ENCODE results near the gene ISM1.

Gene ISM1

GRCh38 chr20:13301596-13301995 lies 80.5 kb downstream of the ISM1 start:
- Histone ChIP-seq H3K9ac (no peak overlapping the region), H3K4me3 (no peak overlapping the region), H3K9me3 (no peaks in the 10 kb centered on the region), H4K20me1 (no peaks in the 10 kb centered on the region), H3K4me2 (no peak overlapping the region), H3K27me3 (no peaks in the 10 kb centered on the region), H3K27ac (no peak overlapping the region), H3K4me1 (peaks cover 33% of the 10 kb centered on the region), H3K36me3 (no peaks in the 10 kb centered on the region)
- no peak for TF ChIP-seq Cebpa-rat (IDR thresholded peaks at IDR 0.05)

- no peak overlapping the region for H3K27ac ChIP-seq
- H3K9me3 ChIP-seq, result no peaks in the 10 kb centered on the region
- H4K20me1 ChIP-seq, result no peaks in the 10 kb centered on the region
- no peaks in the 10 kb centered on the region for H3K36me3 ChIP-seq
- no peak overlapping the region for H3K4me3 ChIP-seq
- H3K4me1 ChIP-seq, result peaks cover 21% of the 10 kb centered on the region
- no peak overlapping the region for H3K9ac ChIP-seq
- no peak for TF ChIP-seq Cebpa-rat (IDR thresholded peaks at IDR 0.05)
- no peaks in the 10 kb centered on the region for H3K27me3 ChIP-seq
- H3K4me2 ChIP-seq, result no peak overlapping the region
Measured at GRCh38 chr20:13302647-13303450, 81.8 kb downstream of the ISM1 start.

DNA sequence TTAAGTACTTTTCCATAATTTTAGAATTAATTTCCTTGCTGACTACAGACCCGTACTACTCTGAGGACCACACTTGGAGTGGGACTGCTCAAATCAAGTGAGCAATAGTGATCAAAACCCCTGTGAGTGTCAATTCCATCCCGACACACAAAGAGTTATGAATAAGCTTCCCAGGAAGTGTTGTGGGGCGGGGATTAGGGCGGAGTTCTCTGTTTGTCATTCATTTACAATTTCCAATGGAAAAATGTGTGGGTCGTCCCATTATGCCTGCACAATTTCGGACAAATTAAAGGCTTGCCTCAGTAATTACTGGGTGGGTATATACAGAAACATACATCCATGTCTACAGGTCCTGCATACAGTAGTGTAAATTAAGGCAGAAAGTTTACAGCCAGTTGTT lies 84.2 kb downstream of the ISM1 start:
- no peak overlapping the region for H3K4me2 ChIP-seq
- H3K4me1 ChIP-seq, result 0 out of 2 replicates have a peak, but pooled peaks cover 5% of the 10 kb centered on the region
- H4K20me1 ChIP-seq, result no peaks in the 10 kb centered on the region
- H3K27me3 ChIP-seq, result no peaks in the 10 kb centered on the region
- no peaks in the 10 kb centered on the region for H3K36me3 ChIP-seq
- no peak overlapping the region for H3K4me3 ChIP-seq
- H3K9me3 ChIP-seq, result no peaks in the 10 kb centered on the region
- no peak overlapping the region for H3K27ac ChIP-seq
- no peak overlapping the region for H3K9ac ChIP-seq
- no peak for TF ChIP-seq Cebpa-rat (IDR thresholded peaks at IDR 0.05)

DNA sequence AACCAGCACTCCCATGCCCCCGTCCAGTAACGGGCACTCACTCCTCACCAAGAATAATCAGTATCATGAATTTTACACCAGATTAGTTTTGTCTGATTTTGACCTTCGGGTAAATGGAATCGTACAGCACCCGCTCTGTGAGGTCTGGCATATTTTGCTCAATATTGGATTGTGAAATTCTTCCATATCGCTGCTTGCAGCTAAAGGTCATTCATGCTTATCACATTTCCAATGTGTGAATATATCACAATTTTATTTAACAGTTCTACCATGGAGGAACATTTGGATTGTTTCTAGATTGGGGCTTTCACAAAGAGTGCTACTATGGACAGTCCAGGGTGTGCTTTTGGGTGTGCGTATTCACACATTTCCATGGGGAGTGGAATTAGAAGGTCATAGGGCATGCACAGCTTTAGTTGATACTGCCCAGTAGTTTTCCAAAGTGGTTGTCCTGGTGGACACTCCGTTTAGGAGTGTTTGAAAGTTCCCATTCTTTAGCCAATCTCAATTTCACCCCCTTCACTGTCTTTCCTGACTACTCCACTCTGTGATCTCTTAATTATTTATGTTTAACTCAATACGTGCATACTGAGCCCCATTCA lies 86.6 kb downstream of the ISM1 start:
- no peak for TF ChIP-seq Cebpa-rat (IDR thresholded peaks at IDR 0.05)
- Histone ChIP-seq H3K9ac (no peak overlapping the region), H3K27ac (no peak overlapping the region), H3K4me2 (no peak overlapping the region), H4K20me1 (no peaks in the 10 kb centered on the region), H3K9me3 (no peaks in the 10 kb centered on the region), H3K4me1 (no peaks in the 10 kb centered on the region), H3K36me3 (no peaks in the 10 kb centered on the region), H3K4me3 (no peak overlapping the region), H3K27me3 (no peaks in the 10 kb centered on the region)

DNA sequence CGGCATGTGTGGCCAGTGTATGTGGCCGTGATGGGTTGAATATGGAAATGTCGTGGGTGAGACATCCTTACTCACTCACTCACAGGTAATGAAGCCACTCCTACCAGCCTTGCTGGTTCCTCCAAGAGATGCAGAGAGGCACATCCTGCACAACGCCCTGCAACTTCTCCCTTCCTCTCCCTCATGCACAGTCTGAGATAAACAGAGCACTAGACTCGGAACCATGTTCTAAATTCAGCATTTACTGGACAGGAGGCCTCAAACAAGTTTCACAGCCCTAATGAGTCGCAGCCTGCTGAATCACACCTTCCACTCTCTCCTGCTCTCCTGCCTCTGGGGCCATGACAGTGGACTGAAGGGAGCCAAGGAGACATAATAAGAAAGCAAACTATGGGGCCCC lies 91.2 kb downstream of the ISM1 start:
- Histone ChIP-seq H3K4me2 (no peak overlapping the region), H3K4me1 (no peaks in the 10 kb centered on the region), H3K36me3 (no peaks in the 10 kb centered on the region), H3K9ac (no peak overlapping the region), H3K27me3 (no peaks in the 10 kb centered on the region), H3K27ac (no peak overlapping the region), H3K4me3 (no peak overlapping the region), H4K20me1 (no peaks in the 10 kb centered on the region), H3K9me3 (no peaks in the 10 kb centered on the region)
- TF ChIP-seq Cebpa-rat (IDR thresholded peaks at IDR 0.05), result no peak

DNA sequence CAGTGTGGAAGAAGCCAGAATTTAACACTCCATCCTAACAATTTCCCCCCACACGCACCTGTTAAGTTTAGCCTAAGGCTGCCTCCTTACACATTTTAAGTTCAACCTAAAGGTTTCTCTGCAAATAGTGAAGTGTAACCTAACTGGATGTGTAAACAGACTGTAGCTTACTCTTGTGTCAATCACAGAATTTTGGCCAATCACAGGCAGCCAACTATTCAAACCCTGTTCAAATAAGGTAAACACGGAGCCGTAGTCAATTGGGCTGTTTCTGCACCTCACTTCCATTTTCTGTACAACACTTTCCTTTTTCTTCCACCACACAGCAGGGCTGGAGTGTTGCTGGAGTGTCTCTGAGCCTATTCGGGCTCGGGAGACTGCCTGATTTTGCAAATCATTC lies 92.1 kb downstream of the ISM1 start:
- no peak overlapping the region for H3K27ac ChIP-seq
- no peaks in the 10 kb centered on the region for H3K36me3 ChIP-seq
- no peaks in the 10 kb centered on the region for H3K9me3 ChIP-seq
- no peak for TF ChIP-seq Cebpa-rat (IDR thresholded peaks at IDR 0.05)
- no peaks in the 10 kb centered on the region for H4K20me1 ChIP-seq
- no peak overlapping the region for H3K4me2 ChIP-seq
- no peak overlapping the region for H3K4me3 ChIP-seq
- H3K27me3 ChIP-seq, result no peaks in the 10 kb centered on the region
- H3K4me1 ChIP-seq, result no peaks in the 10 kb centered on the region
- H3K9ac ChIP-seq, result no peak overlapping the region

DNA sequence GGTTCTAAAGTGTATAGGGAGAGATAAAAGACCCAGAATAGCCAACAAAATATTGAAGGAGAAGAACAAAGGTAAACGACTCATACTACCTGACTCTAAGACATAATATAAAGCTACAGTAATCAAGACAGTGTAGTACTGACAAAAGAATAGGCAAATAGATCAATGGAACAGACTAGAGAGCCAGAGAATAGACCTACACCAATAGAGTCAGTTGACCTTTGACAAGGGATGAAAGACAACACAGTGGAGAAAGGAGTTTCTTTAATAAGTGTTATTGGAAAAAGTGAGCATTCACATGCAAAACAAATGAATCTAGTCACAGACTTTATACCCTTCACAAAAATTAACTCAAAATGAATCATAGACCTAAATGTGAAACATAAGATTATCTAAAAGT lies 96.4 kb downstream of the ISM1 start:
- H3K4me3 ChIP-seq, result no peak overlapping the region
- no peak overlapping the region for H3K4me2 ChIP-seq
- no peak overlapping the region for H3K9ac ChIP-seq
- H4K20me1 ChIP-seq, result no peaks in the 10 kb centered on the region
- H3K27ac ChIP-seq, result no peak overlapping the region
- no peaks in the 10 kb centered on the region for H3K27me3 ChIP-seq
- no peak for TF ChIP-seq Cebpa-rat (IDR thresholded peaks at IDR 0.05)
- H3K9me3 ChIP-seq, result no peaks in the 10 kb centered on the region
- H3K4me1 ChIP-seq, result peaks cover 3% of the 10 kb centered on the region
- H3K36me3 ChIP-seq, result no peaks in the 10 kb centered on the region

DNA sequence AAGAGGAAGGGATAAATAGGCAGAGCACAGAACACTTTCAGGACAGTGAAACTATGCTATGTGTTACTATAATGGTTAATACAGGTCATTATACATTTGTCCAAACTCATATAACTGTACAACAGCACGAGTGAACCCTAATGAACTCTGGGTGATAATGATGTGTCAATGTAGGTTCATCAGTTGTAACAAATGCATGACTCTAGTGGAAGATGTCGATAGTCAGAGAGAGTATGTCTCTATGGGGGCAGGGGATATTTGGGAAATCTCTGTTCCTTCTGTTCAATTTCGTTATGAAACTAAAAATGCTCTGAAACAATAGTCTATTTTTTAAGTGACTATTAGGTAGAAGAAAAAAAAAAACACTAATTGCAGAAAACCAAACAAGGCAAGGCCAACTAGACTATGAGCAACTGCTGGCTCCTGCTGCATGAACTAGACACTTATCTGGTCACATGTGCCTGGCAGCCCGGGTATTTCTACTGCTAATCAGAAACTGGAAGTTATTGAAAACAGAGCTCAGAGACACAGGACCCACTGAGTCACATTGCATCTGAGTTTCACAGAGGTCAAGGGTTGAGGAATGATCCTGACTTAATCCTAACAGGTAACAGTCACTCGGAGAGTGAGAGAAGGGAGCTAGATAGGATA lies 97.9 kb downstream of the ISM1 start:
- no peak for TF ChIP-seq Cebpa-rat (IDR thresholded peaks at IDR 0.05)
- Histone ChIP-seq H3K27ac (no peak overlapping the region), H3K4me1 (peaks cover 11% of the 10 kb centered on the region), H3K9ac (no peak overlapping the region), H3K9me3 (no peaks in the 10 kb centered on the region), H3K4me3 (no peak overlapping the region), H3K4me2 (no peak overlapping the region), H3K27me3 (no peaks in the 10 kb centered on the region), H3K36me3 (no peaks in the 10 kb centered on the region), H4K20me1 (no peaks in the 10 kb centered on the region)

DNA sequence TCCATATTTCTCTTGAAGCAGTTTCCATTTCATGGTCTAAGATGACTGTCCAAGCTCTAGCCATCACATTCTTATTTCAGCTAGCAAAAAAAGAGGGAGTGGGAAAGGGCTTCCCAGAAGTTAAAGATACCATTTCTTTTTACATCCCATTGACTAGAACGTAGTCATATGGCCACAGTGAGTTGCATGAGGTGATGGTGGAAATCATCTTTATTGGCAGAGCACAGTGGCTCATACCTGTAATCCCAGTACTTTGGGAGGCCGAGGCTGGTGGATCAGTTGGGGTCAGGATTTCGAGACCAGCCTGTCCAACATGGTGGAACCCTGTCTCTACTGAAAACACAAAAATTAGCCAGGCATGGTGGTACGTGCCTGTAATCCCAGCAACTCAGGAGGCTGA lies 99.6 kb downstream of the ISM1 start:
- Histone ChIP-seq H3K9ac (no peak overlapping the region), H3K27ac (no peak overlapping the region), H3K27me3 (no peaks in the 10 kb centered on the region), H3K4me3 (no peak overlapping the region), H3K4me2 (no peak overlapping the region), H3K36me3 (no peaks in the 10 kb centered on the region), H4K20me1 (no peaks in the 10 kb centered on the region), H3K4me1 (peaks cover 11% of the 10 kb centered on the region), H3K9me3 (no peaks in the 10 kb centered on the region)
- no peak for TF ChIP-seq Cebpa-rat (IDR thresholded peaks at IDR 0.05)

GRCh38 chr20:13321416-13321815 lies 100.3 kb downstream of the ISM1 start:
- Histone ChIP-seq H3K4me3 (no peak overlapping the region), H3K9me3 (no peaks in the 10 kb centered on the region), H4K20me1 (no peaks in the 10 kb centered on the region), H3K4me1 (peaks cover 11% of the 10 kb centered on the region), H3K9ac (no peak overlapping the region), H3K27ac (no peak overlapping the region), H3K27me3 (no peaks in the 10 kb centered on the region), H3K4me2 (no peak overlapping the region), H3K36me3 (no peaks in the 10 kb centered on the region)
- TF ChIP-seq Cebpa-rat (IDR thresholded peaks at IDR 0.05), result no peak
